CD14-positive monocyte (primary cell): Measurements from ENCODE around the gene KMT2C. TPM values are rescaled to one million over a fixed set of nuclear protein-coding genes. Genes with fewer than 3 reads are reported as not detected.
A peak's percentile ranks its signal among the peaks of the same experiment; 100 is the strongest.

Source experiments
- DNase-seq, 3 donors: peaks; one replicate each; pipeline ENCODE4 v3.0.0-alpha.2; 2011 to 2022
- H2AFZ ChIP-seq: 2 replicates; pipeline ENCODE4 v1.6.0; 2012; ENCODE audit warnings: mild to moderate bottlenecking, low read depth, low read length, inconsistent platforms; ENCODE audit not compliant: insufficient read depth, poor library complexity, severe bottlenecking
- H3K27ac ChIP-seq, 2 donors: 1 replicate in 1 of 2; 2 replicates in 1 of 2; pipeline ENCODE4 v1.5.1; 2012 to 2013; ENCODE audit warnings: low read length in 2 of 2, control low read depth in 1 of 2, inconsistent platforms in 1 of 2, low read depth in 1 of 2, mild to moderate bottlenecking in 1 of 2
- H3K27me3 ChIP-seq, 2 donors: one replicate each; pipeline versions ENCODE4 v1.6.0 to v1.6.1; 2011 to 2013; ENCODE audit warnings: low read length in 2 of 2; ENCODE audit not compliant: control insufficient read depth in 2 of 2, insufficient read depth in 2 of 2
- H3K36me3 ChIP-seq, 2 donors: replicated peaks in 1 of 2; 1 replicate in 1 of 2; 2 replicates in 1 of 2; pipeline versions ENCODE4 v1.5.1 to v1.6.1; 2012 to 2013; ENCODE audit warnings: low read length in 2 of 2, control low read depth in 1 of 2, inconsistent platforms in 1 of 2, mild to moderate bottlenecking in 1 of 2; ENCODE audit not compliant: insufficient read depth in 2 of 2, control insufficient read depth in 1 of 2
- H3K4me1 ChIP-seq, 2 donors: 1 replicate in 1 of 2; 2 replicates in 1 of 2; pipeline versions ENCODE4 v1.5.1 to v1.6.1; 2012 to 2013; ENCODE audit warnings: low read length in 2 of 2, control low read depth in 1 of 2, inconsistent platforms in 1 of 2, mild to moderate bottlenecking in 1 of 2, moderate library complexity in 1 of 2; ENCODE audit not compliant: insufficient read depth in 2 of 2, control insufficient read depth in 1 of 2
- H3K4me2 ChIP-seq: replicated peaks from 2 replicates; pipeline ENCODE3; 2012; ENCODE audit warnings: low read length, moderate library complexity, mild to moderate bottlenecking; ENCODE audit not compliant: poor library complexity, severe bottlenecking; ENCODE audit errors: extremely low read depth
- H3K4me3 ChIP-seq, 3 experiments: fragments of 200-600 bp in 1 of 3; sonication (generic) in 1 of 3; replicated peaks in 1 of 3; 1 replicate in 2 of 3; 2 replicates in 1 of 3; pipeline ENCODE4 v1.5.1; 2011 to 2013; ENCODE audit warnings: low read length in 3 of 3, mild to moderate bottlenecking in 3 of 3, control low read depth in 2 of 3, low read depth in 2 of 3, inconsistent platforms in 1 of 3, moderate library complexity in 1 of 3
- H3K79me2 ChIP-seq: 2 replicates; pipeline ENCODE4 v1.6.0; 2012; ENCODE audit warnings: mild to moderate bottlenecking, control low read depth, inconsistent platforms, low read length, moderate library complexity; ENCODE audit not compliant: insufficient read depth
- H3K9ac ChIP-seq: 2 replicates; pipeline ENCODE4 v1.6.0; 2017; ENCODE audit warnings: low read length, mild to moderate bottlenecking; ENCODE audit not compliant: insufficient read depth, poor library complexity, severe bottlenecking
- H3K9me3 ChIP-seq, 2 donors: replicated peaks in 1 of 2; 1 replicate in 1 of 2; 2 replicates in 1 of 2; pipeline versions ENCODE4 v1.5.1 to v1.6.1; 2012 to 2013; ENCODE audit warnings: low read length in 2 of 2, control low read depth in 1 of 2; ENCODE audit not compliant: control insufficient read depth in 1 of 2, insufficient read depth in 1 of 2
- H4K20me1 ChIP-seq: 2 replicates; pipeline ENCODE4 v1.6.0; 2012; ENCODE audit warnings: mild to moderate bottlenecking, low read length, control low read depth, moderate library complexity; ENCODE audit not compliant: insufficient read depth
- H3K27ac Mint-ChIP-seq, 7 donors: one replicate each; pipeline ENCODE4 v1.8.0; 2020; ENCODE audit warnings: mild to moderate bottlenecking in 7 of 7, mixed read lengths in 7 of 7, moderate library complexity in 6 of 7, inconsistent platforms in 2 of 7
- H3K27me3 Mint-ChIP-seq, 3 donors: one replicate each; pipeline ENCODE4 v1.8.0; 2021 to 2022; ENCODE audit warnings: low read depth in 3 of 3, mild to moderate bottlenecking in 3 of 3, mixed read lengths in 3 of 3, moderate library complexity in 3 of 3, inconsistent platforms in 1 of 3
- H3K36me3 Mint-ChIP-seq, 2 donors: one replicate each; pipeline ENCODE4 v1.8.0; 2020; ENCODE audit warnings: mixed read lengths in 2 of 2, inconsistent platforms in 1 of 2, mild to moderate bottlenecking in 1 of 2
- H3K4me1 Mint-ChIP-seq: one replicate; pipeline ENCODE4 v1.8.0; 2020; ENCODE audit warnings: mild to moderate bottlenecking, mixed read lengths
- H3K4me3 Mint-ChIP-seq, 2 donors: one replicate each; pipeline ENCODE4 v1.8.0; 2020; ENCODE audit warnings: mild to moderate bottlenecking in 2 of 2, mixed read lengths in 2 of 2, moderate library complexity in 1 of 2
- H3K9me3 Mint-ChIP-seq, 7 donors: one replicate each; pipeline ENCODE4 v1.8.0; 2020 to 2022; ENCODE audit warnings: mixed read lengths in 7 of 7, mild to moderate bottlenecking in 6 of 7, moderate library complexity in 6 of 7, inconsistent platforms in 2 of 7
- CTCF ChIP-seq: fragments of 200-600 bp; IDR thresholded peaks from one replicate; pipeline ENCODE4 v1.8.0; 2022; ENCODE audit warnings: antibody characterized with exemption, mild to moderate bottlenecking
- WGBS: methylation state at CpG from one replicate; pipeline ENCODE4 v1.1.5; 2013; ENCODE audit warnings: missing lambda C conversion rate; ENCODE audit not compliant: insufficient coverage; 5-methylcytosine and 5-hydroxymethylcytosine counted together
- intact Hi-C, 2 donors: fragments of 100-400 bp; cut with micrococcal nuclease; formaldehyde crosslinking; loops; one replicate each; pipeline versions ENCODE4 v1.15.0 to v1.15.1; 2023
- polyA plus RNA-seq, 3 donors: library from polyadenylated mRNA; depleted of rRNA in 1 of 3; unstranded in 2 of 3; stranded (reverse) in 1 of 3; fragments of 300-500 nt in 2 of 3; fragments of >200 nt in 1 of 3; fragmentation: Illumina TruSeq in 2 of 3; gene quantifications; 1 replicate in 2 of 3; 2 replicates in 1 of 3; pipeline ENCODE4 v1.2.3, GENCODE V29; 2012 to 2021

KMT2C gene
- polyA plus RNA-seq, 3 donors: 4.5 to 26.1 (median 7.3) TPM

- WGBS: no CpG with 5 or more reads among the region's 4 CpGs
- DNase-seq: no peak
- TF ChIP-seq CTCF: no peak
Observed at GRCh38 chr7:152465119-152465387, 29.2 kb upstream of the KMT2C start.

GRCh38 chr7:152464312-152465118, 28.7 kb upstream of the KMT2C start:
- H3K4me1 Mint-ChIP-seq: peaks cover 31% of the 10 kb centered on the region
- Histone ChIP-seq H3K4me1 (peaks cover 30 to 34% of the 10 kb centered on the region in 2 donors), H3K9ac (peak overlapping the region; percentile 99), H2AFZ (peak overlapping the region; percentile 85), H3K79me2 (peaks cover 13% of the 10 kb centered on the region), H3K9me3 (no peaks in the 10 kb centered on the region), H3K27me3 (no peaks in the 10 kb centered on the region), H3K36me3 (no peaks in the 10 kb centered on the region), H3K4me2 (peak overlapping the region; percentile 88), H3K27ac (peak overlapping the region; percentile 85 to 97), H4K20me1 (no peaks in the 10 kb centered on the region), H3K4me3 (peak overlapping the region; percentile 82 to 97 (median 93))
- TF ChIP-seq CTCF: no peak
- H3K9me3 Mint-ChIP-seq: peaks cover 0 to 7% (median 3%) of the 10 kb centered on the region in 7 donors
- no peaks in the 10 kb centered on the region for H3K36me3 Mint-ChIP-seq
- H3K27me3 Mint-ChIP-seq: peaks cover 0 to 2% (median 0%) of the 10 kb centered on the region in 3 donors
- under 1% methylated on average over 91 of the region's 91 CpGs for WGBS
- H3K27ac Mint-ChIP-seq: peak overlapping the region; percentile 85 to 95 (median 90)
- intact Hi-C loops: loop anchor here (5.0 kb wide), 2 partner anchors 37 to 213 kb away; partner anchors contain the start of gene XRCC2 (in 2 of the 2)
- peak; percentile 65 to 82 (median 78) for DNase-seq
- peak overlapping the region; percentile 89 to 91 for H3K4me3 Mint-ChIP-seq

More at GRCh38 chr7:152465119-152465387, 29.2 kb upstream of the KMT2C start:
- peak overlapping the region; percentile 89 to 91 for H3K4me3 Mint-ChIP-seq
- no peaks in the 10 kb centered on the region for H4K20me1 ChIP-seq
- H3K27ac Mint-ChIP-seq: peak overlapping the region; percentile 85 to 95 (median 90)
- H3K4me1 Mint-ChIP-seq: peaks cover 26% of the 10 kb centered on the region
- H3K36me3 ChIP-seq: no peaks in the 10 kb centered on the region
- H3K9me3 ChIP-seq: no peaks in the 10 kb centered on the region
- H3K27me3 ChIP-seq: no peaks in the 10 kb centered on the region
- H3K4me2 ChIP-seq: peak overlapping the region; percentile 88
- H3K9ac ChIP-seq: peak overlapping the region; percentile 99
- H3K4me3 ChIP-seq: peak overlapping the region; percentile 82 to 97 (median 93)
- H3K79me2 ChIP-seq: peaks cover 13% of the 10 kb centered on the region
- peaks cover 25 to 29% of the 10 kb centered on the region in 2 donors for H3K4me1 ChIP-seq
- peak overlapping the region; percentile 85 to 97 for H3K27ac ChIP-seq
- peaks cover 0 to 2% (median 0%) of the 10 kb centered on the region in 3 donors for H3K27me3 Mint-ChIP-seq
- H2AFZ ChIP-seq: peak overlapping the region; percentile 85
- intact Hi-C loops: loop anchor here in 1 of 2 donors (5.0 kb wide), 1 partner anchor 212 kb away; the partner anchor contains the start of gene XRCC2
- H3K36me3 Mint-ChIP-seq: no peaks in the 10 kb centered on the region
- peaks cover 0 to 10% (median 4%) of the 10 kb centered on the region in 7 donors for H3K9me3 Mint-ChIP-seq
